NT2/D1 (cell line): Measurements from ENCODE around the gene EPB41L1.

Experiments
- DNase-seq: peaks from one replicate; pipeline ENCODE4 v3.0.0-alpha.2; 2011; ENCODE audit warnings: low read depth, low spot score
- H3K27me3 ChIP-seq: 2 replicates; pipeline ENCODE4 v1.6.0; 2011; ENCODE audit warnings: mild to moderate bottlenecking; ENCODE audit not compliant: insufficient read length, insufficient read depth
- H3K36me3 ChIP-seq: 2 replicates; pipeline ENCODE4 v1.6.1; 2011; ENCODE audit warnings: mild to moderate bottlenecking, low read length, mixed read lengths; ENCODE audit not compliant: insufficient read depth, insufficient read length
- H3K4me1 ChIP-seq: 2 replicates; pipeline ENCODE4 v1.5.1; 2011; ENCODE audit not compliant: insufficient read depth, insufficient read length
- H3K4me3 ChIP-seq: 2 replicates; pipeline ENCODE4 v1.5.1; 2011; ENCODE audit warnings: low read depth; ENCODE audit not compliant: insufficient read length
- H3K9ac ChIP-seq: 2 replicates; pipeline ENCODE4 v1.6.0; 2011; ENCODE audit warnings: low read depth; ENCODE audit not compliant: insufficient read length
- H3K9me3 ChIP-seq: 2 replicates; pipeline ENCODE4 v1.5.1; 2011; ENCODE audit warnings: mild to moderate bottlenecking, low read length; ENCODE audit not compliant: insufficient read depth
- SUZ12 ChIP-seq: IDR thresholded peaks from 2 replicates; pipeline ENCODE4 v1.6.1; 2011; ENCODE audit not compliant: insufficient read length, insufficient read depth; ENCODE audit errors: extremely low read depth
- YY1 ChIP-seq: IDR thresholded peaks from 2 replicates; pipeline ENCODE4 v1.6.1; 2011; ENCODE audit not compliant: insufficient read length, insufficient read depth
- ZNF274 ChIP-seq: IDR thresholded peaks from 2 replicates; pipeline ENCODE4 v1.6.1; 2011; ENCODE audit warnings: mild to moderate bottlenecking, low read depth, low read length

The EPB41L1 gene

GRCh38 chr20:36238760-36239159 is 84.2 kb downstream of the EPB41L1 start:
- Histone ChIP-seq H3K9ac (no peak overlapping the region), H3K27me3 (no peaks in the 10 kb centered on the region), H3K4me3 (no peak overlapping the region), H3K4me1 (peaks cover 3% of the 10 kb centered on the region), H3K9me3 (no peaks in the 10 kb centered on the region), H3K36me3 (peaks cover 58% of the 10 kb centered on the region)
- no peak for DNase-seq
- TF ChIP-seq YY1 (no peak), SUZ12 (no peak), ZNF274 (no peak)

DNA sequence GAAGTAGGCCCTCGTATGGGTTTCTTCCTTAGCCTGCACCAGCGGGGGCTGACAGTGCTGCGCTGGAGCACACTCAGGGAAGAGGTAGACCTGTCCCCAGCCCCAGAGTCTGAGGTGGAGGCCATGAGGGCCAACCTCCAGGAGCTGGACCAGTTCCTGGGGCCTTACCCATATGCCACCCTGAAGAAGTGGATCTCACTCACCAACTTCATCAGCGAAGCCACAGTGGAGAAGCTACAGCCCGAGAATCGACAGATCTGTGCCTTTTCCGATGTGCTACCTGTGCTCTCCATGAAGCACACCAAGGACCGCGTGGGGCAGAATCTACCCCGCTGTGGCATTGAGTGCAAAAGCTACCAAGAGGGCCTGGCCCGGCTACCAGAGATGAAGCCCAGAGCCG is 85.5 kb downstream of the EPB41L1 start:
- H3K9ac ChIP-seq = no peak overlapping the region
- H3K27me3 ChIP-seq = no peaks in the 10 kb centered on the region
- H3K4me3 ChIP-seq = no peak overlapping the region
- no peak for DNase-seq
- peaks cover 71% of the 10 kb centered on the region for H3K36me3 ChIP-seq
- no peaks in the 10 kb centered on the region for H3K9me3 ChIP-seq
- peaks cover 3% of the 10 kb centered on the region for H3K4me1 ChIP-seq
- TF ChIP-seq YY1 = no peak
- TF ChIP-seq ZNF274 = no peak
- TF ChIP-seq SUZ12 = no peak

- no peak overlapping the region for H3K9ac ChIP-seq
- no peak for DNase-seq
- H3K9me3 ChIP-seq = no peaks in the 10 kb centered on the region
- H3K4me3 ChIP-seq = no peak overlapping the region
- H3K4me1 ChIP-seq = peaks cover 3% of the 10 kb centered on the region
- TF ChIP-seq ZNF274 = no peak
- TF ChIP-seq SUZ12 = no peak
- no peak for TF ChIP-seq YY1
- no peaks in the 10 kb centered on the region for H3K27me3 ChIP-seq
- peaks cover 86% of the 10 kb centered on the region for H3K36me3 ChIP-seq
These were observed 87.1 kb downstream of the EPB41L1 start for GRCh38 chr20:36241678-36242077.

- DNase-seq = no peak
These were observed 89.2 kb downstream of the EPB41L1 start for GRCh38 chr20:36243726-36244125.

DNA sequence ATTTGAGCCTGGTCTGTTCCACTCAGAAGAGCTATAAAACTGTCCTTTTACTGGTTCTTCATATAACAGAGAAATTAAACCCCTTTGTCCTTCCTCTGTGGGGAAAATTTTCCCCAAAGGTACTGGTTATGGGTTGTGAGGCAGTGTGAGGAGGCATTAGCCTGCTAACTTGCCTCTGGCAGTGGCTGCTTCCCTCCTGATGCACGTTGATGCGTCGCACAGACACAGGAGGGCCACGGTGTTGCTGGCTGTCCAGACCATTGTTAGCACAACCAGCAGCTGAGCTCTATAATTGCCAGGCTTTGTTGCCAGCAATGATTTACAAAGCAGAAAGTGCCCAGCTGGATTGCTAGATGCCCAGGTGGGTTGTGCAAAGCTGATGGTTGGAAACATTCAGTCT is 91.9 kb downstream of the EPB41L1 start:
- TF ChIP-seq YY1 = no peak
- TF ChIP-seq ZNF274 = no peak
- no peak for TF ChIP-seq SUZ12
- Histone ChIP-seq H3K9ac (no peak overlapping the region), H3K4me1 (no peaks in the 10 kb centered on the region), H3K27me3 (no peaks in the 10 kb centered on the region), H3K9me3 (no peaks in the 10 kb centered on the region), H3K4me3 (no peak overlapping the region), H3K36me3 (peaks cover 91% of the 10 kb centered on the region)
- no peak for DNase-seq

More at GRCh38 chr20:36243726-36244125, 89.2 kb downstream of the EPB41L1 start:
- Histone ChIP-seq H3K36me3 (peaks cover 90% of the 10 kb centered on the region), H3K27me3 (no peaks in the 10 kb centered on the region), H3K9ac (no peak overlapping the region), H3K4me1 (no peaks in the 10 kb centered on the region), H3K9me3 (no peaks in the 10 kb centered on the region), H3K4me3 (no peak overlapping the region)
- TF ChIP-seq YY1 (no peak), ZNF274 (no peak), SUZ12 (no peak)

- Histone ChIP-seq H3K4me3 (no peak overlapping the region), H3K9me3 (no peaks in the 10 kb centered on the region), H3K9ac (no peak overlapping the region), H3K27me3 (no peaks in the 10 kb centered on the region), H3K36me3 (peaks cover 95% of the 10 kb centered on the region), H3K4me1 (no peaks in the 10 kb centered on the region)
- no peak for DNase-seq
- TF ChIP-seq YY1 (no peak), SUZ12 (no peak), ZNF274 (no peak)
These were observed 94.3 kb downstream of the EPB41L1 start for GRCh38 chr20:36248836-36249235.

- Histone ChIP-seq H3K36me3 (peaks cover 95% of the 10 kb centered on the region), H3K4me3 (no peak overlapping the region), H3K9me3 (no peaks in the 10 kb centered on the region), H3K27me3 (no peaks in the 10 kb centered on the region), H3K4me1 (no peaks in the 10 kb centered on the region), H3K9ac (no peak overlapping the region)
- no peak for DNase-seq
- TF ChIP-seq ZNF274 (no peak), YY1 (no peak), SUZ12 (no peak)
These were observed 94.9 kb downstream of the EPB41L1 start for GRCh38 chr20:36249450-36249849.
